HG03025 (cell line): ENCODE results near the gene ANKRD33B.
"Not testable (repeated sequence)": the region's sequence is repeated elsewhere in the genome, so short reads cannot be mapped to it uniquely, and the experiment has no call there.

Source experiments
- ATAC-seq: cut with Tn5 transposase; IDR thresholded peaks from one replicate; pipeline ENCODE4 v1.9.1; 2021; ENCODE audit warnings: mild to moderate bottlenecking, moderate library complexity; ENCODE audit not compliant: unreplicated experiment, low FRiP score

The ANKRD33B gene

GRCh38 chr5:10610058-10610457 is 46.2 kb downstream of the ANKRD33B start:
- no peak for ATAC-seq

- ATAC-seq: no peak
Observed at GRCh38 chr5:10611290-10611689, 47.4 kb downstream of the ANKRD33B start.

DNA sequence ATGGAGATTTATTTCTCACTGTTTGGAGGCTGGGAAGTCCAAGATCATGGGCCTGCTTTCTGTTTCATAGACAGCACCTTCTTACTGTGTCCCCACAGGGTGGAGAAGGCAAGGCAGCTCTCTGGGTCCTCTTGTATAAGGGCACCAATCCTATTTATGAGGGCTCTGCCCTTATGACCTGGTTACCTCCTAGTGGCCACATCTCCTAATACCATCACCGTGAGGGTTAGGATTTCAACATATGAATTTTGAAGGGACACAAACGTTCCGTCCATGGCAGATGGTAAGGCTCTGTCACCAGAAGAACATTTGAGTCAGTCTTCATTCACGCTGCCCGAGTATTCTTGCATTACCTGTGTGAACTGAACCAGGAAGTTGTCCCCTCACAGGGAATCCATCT is 48.4 kb downstream of the ANKRD33B start:
- ATAC-seq: no peak

- no peak for ATAC-seq
Observed at GRCh38 chr5:10615693-10616092, 51.8 kb downstream of the ANKRD33B start.

- ATAC-seq: no peak
Observed at GRCh38 chr5:10617103-10617502, 53.2 kb downstream of the ANKRD33B start.

- ATAC-seq: no peak
Observed at GRCh38 chr5:10618311-10618710, 54.4 kb downstream of the ANKRD33B start.

DNA sequence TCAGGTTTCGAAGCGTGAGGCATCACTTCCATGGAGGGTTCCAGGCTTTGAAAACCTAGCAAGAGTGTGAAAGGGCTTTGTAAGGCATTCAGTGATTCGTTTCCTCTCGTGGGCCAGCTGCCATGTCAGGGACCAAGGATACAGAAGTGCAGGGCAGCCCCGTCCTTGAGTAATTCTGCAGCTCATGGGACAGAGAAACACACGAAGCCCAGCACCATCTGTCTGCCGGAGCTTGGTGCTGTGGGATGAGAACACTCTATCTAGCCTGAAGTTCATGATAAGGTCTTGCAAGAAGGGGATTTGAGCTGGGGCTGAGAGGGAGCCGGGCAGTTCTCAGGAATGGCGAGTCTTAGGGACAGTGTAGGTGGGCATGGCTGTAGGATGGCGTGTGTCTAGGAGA is 55.8 kb downstream of the ANKRD33B start:
- ATAC-seq: no peak

GRCh38 chr5:10620346-10620745 is 56.5 kb downstream of the ANKRD33B start:
- no peak for ATAC-seq

GRCh38 chr5:10621832-10622231 is 58.0 kb downstream of the ANKRD33B start:
- ATAC-seq: no peak

GRCh38 chr5:10622810-10623209 is 58.9 kb downstream of the ANKRD33B start:
- ATAC-seq: no peak

DNA sequence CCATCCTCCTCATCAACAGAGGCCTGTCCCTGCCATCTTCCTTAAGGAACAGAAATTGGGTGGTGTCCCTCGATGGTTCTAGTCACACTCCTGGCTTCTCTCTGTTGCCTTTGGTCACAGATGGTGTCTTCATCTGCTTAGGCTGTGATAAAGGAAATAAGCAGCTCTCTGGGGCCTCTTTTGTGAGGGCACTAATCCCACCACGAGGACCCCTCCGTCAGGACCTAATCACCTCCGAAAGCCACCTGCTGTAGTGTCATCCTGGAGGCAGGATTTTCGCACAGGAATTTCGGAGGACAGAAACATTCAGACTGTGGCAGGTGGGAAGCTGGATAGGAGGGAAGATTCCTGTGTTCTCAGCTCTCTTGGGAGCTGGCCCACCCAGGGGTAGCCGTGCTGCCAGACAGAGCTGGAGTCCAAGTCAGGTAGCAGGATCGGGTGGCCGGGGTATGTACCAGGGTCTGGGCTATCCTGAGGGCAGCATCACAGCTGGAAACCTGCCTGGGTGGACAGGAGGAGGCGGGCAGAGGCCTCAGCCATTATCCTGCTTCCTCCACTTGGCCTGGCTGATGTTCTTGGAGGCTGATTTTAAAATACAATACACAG is 59.5 kb downstream of the ANKRD33B start:
- no peak for ATAC-seq

DNA sequence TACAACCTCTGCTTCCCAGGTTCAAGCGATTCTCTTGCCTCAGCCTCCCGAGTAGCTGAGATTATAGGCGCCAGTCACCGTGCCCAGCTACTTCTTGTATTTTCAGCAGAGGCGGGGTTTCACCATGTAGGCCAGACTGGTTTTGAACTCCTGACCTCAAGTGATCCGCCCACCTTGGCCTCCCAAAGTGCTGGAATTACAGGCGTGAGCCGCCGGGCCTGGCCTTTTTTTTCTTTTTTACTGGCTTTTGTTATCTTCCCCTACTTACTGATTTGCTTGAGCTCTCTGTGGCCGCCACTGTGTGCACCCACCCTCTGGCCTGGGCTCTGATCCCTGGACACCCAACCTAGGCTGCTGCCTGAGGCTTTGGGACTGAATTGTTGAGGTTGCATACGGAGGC is 60.3 kb downstream of the ANKRD33B start:
- ATAC-seq: no peak

DNA sequence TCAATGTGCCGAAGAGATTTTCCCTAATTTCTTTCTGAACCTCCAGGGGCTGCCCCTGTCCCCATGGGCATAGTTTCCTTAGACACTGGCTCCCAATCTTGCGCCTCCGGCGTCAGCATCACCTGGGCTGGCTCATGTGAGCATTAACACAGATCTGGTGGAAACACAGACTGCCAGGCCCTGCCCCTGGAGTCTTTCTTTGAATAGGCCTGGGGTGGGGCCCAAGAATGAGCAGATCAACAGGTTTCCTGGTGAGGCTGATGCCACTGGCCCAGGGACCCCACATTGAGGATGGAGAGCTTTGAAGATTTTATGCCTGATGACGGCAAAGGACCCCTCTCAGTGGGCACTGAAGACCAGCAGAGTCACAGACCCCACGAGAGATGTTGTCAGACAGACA is 60.8 kb downstream of the ANKRD33B start:
- ATAC-seq: no peak

GRCh38 chr5:10625700-10626472 is 62.0 kb downstream of the ANKRD33B start:
- ATAC-seq: peak; percentile 29

- ATAC-seq: peak; percentile 46
Observed at GRCh38 chr5:10626473-10627013, 62.7 kb downstream of the ANKRD33B start.

DNA sequence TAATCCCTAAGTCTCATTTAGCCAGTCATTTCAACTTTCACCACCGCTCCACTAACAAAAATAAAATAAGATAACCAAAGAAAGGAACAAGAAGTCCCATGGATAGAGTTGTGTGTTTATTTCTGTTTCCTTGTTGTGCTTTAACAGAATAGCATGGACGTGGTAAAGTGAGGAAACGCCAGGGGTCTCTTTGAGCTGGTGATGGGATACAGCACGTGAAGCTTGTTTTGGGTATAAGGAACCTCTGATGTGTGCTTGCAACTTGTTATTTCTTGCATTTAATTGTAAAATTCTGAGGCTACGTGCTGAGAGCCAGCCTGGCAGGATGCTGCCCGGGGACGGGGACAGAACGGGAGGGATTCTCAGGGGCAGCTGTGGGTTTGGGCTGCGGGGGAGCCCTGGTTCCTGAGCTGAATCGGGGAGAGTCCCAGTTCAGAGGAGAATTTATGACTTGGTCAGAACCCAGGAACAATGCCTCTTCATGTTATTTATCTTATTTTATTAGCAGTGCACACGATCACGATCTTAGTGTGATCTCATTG is 63.4 kb downstream of the ANKRD33B start:
- no peak for ATAC-seq

DNA sequence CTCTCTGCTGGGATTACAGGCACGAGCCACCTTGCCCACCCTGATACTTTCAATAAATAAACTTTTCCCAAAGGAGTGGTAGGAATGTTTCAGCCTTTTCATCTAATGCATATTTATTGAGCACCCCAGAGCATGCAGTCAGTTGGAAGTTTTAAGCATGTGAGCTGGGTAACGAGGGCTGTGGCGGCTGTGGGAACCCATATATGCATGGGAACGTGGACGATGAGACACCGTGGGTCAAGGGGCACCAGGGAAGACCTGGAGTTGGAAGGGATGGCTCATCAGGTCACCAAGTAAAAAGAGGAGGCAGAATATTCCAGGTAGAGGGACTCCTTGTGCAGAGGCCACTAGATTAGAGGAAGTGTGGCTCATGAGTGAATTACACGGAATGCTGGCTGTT is 64.7 kb downstream of the ANKRD33B start:
- ATAC-seq: no peak

GRCh38 chr5:10629682-10630081 is 65.8 kb downstream of the ANKRD33B start:
- no peak for ATAC-seq

DNA sequence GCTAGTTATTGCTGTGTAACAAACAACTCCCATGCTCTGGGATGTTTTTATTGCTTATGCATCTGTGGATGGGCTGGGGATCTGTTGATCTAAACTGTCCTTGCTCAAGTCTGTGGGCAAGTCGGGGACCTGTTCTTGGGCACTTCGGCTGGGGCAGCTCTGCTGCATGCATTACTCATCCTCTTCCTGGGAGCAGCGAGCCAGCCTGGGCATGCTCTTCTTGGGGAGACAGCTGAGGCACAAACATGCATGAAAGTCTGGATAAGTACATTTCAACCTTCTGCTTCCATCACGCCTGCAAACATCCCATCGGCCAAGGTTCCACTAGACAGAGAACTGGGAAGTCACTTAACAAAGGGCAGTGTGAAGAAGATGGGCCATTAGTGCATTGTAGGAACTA is 66.3 kb downstream of the ANKRD33B start:
- no peak for ATAC-seq

DNA sequence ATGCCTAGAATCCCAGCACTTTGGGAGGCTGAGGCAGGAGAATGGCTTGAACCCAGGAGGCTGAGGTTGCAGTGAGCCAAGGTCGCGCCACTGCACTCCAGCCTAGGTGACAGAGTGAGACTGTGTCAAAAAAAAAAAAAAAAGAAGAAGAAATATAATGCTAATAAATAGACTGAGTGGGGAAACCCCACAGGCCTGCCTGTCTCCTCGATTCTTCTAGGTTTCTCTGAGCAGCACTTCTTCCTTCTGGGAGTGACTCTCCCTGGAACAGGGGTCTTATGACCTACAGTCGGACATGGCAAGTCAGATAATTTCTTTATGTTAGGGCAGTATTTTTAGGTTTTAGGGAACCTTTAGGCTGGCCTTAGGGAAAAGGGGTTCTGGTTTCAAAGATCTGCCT is 66.9 kb downstream of the ANKRD33B start:
- ATAC-seq: not testable (repeated sequence)

DNA sequence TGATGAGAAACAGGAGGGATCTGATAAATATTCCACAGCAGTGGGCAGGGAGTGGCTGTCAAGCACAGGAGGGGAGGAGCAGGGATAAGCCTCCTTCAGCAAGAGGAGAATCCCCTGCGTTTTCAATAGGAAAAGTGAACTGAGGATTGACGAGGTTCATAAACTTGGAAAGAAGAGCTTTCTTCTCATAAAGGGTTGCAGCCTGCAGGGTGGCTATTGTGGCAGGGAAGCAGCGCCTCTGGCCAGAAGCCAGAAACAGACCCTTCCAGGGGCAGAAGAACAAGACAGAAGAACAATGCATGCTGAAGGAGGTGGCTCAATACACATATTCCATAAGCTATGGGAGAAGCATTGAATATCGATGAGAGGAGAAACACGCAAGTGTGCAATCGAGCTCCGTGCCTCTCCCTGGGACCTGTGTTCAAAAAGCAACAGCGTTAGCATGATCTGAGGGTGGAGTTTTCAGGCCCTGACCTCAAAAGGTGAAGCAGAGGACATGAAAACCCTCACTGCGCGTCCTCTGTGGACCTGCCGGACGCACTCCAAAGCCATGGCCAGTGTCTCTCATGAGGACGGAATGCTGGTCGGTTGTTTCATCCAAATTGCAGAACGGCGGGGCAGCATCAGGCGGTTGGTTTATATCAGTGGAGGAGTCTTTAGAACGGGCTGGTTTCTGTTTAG is 67.6 kb downstream of the ANKRD33B start:
- ATAC-seq: peak; percentile 2
